CD14-positive monocyte (primary cell): Measurements from ENCODE around the gene SORBS1. TPM values are rescaled to one million over a fixed set of nuclear protein-coding genes. Genes with fewer than 3 reads are reported as not detected.

Experiments used
- DNase-seq, 3 donors: peaks; one replicate each; pipeline ENCODE4 v3.0.0-alpha.2; 2011 to 2022
- H2AFZ ChIP-seq: 2 replicates; pipeline ENCODE4 v1.6.0; 2012; ENCODE audit warnings: mild to moderate bottlenecking, low read depth, low read length, inconsistent platforms; ENCODE audit not compliant: insufficient read depth, poor library complexity, severe bottlenecking
- H3K27ac ChIP-seq, 2 donors: 1 replicate in 1 of 2; 2 replicates in 1 of 2; pipeline ENCODE4 v1.5.1; 2012 to 2013; ENCODE audit warnings: low read length in 2 of 2, control low read depth in 1 of 2, inconsistent platforms in 1 of 2, low read depth in 1 of 2, mild to moderate bottlenecking in 1 of 2
- H3K27me3 ChIP-seq, 2 donors: one replicate each; pipeline versions ENCODE4 v1.6.0 to v1.6.1; 2011 to 2013; ENCODE audit warnings: low read length in 2 of 2; ENCODE audit not compliant: control insufficient read depth in 2 of 2, insufficient read depth in 2 of 2
- H3K36me3 ChIP-seq, 2 donors: replicated peaks in 1 of 2; 1 replicate in 1 of 2; 2 replicates in 1 of 2; pipeline versions ENCODE4 v1.5.1 to v1.6.1; 2012 to 2013; ENCODE audit warnings: low read length in 2 of 2, control low read depth in 1 of 2, inconsistent platforms in 1 of 2, mild to moderate bottlenecking in 1 of 2; ENCODE audit not compliant: insufficient read depth in 2 of 2, control insufficient read depth in 1 of 2
- H3K4me1 ChIP-seq, 2 donors: 1 replicate in 1 of 2; 2 replicates in 1 of 2; pipeline versions ENCODE4 v1.5.1 to v1.6.1; 2012 to 2013; ENCODE audit warnings: low read length in 2 of 2, control low read depth in 1 of 2, inconsistent platforms in 1 of 2, mild to moderate bottlenecking in 1 of 2, moderate library complexity in 1 of 2; ENCODE audit not compliant: insufficient read depth in 2 of 2, control insufficient read depth in 1 of 2
- H3K4me2 ChIP-seq: replicated peaks from 2 replicates; pipeline ENCODE3; 2012; ENCODE audit warnings: low read length, moderate library complexity, mild to moderate bottlenecking; ENCODE audit not compliant: poor library complexity, severe bottlenecking; ENCODE audit errors: extremely low read depth
- H3K4me3 ChIP-seq, 3 experiments: fragments of 200-600 bp in 1 of 3; sonication (generic) in 1 of 3; replicated peaks in 1 of 3; 1 replicate in 2 of 3; 2 replicates in 1 of 3; pipeline ENCODE4 v1.5.1; 2011 to 2013; ENCODE audit warnings: low read length in 3 of 3, mild to moderate bottlenecking in 3 of 3, control low read depth in 2 of 3, low read depth in 2 of 3, inconsistent platforms in 1 of 3, moderate library complexity in 1 of 3
- H3K79me2 ChIP-seq: 2 replicates; pipeline ENCODE4 v1.6.0; 2012; ENCODE audit warnings: mild to moderate bottlenecking, control low read depth, inconsistent platforms, low read length, moderate library complexity; ENCODE audit not compliant: insufficient read depth
- H3K9ac ChIP-seq: 2 replicates; pipeline ENCODE4 v1.6.0; 2017; ENCODE audit warnings: low read length, mild to moderate bottlenecking; ENCODE audit not compliant: insufficient read depth, poor library complexity, severe bottlenecking
- H3K9me3 ChIP-seq, 2 donors: replicated peaks in 1 of 2; 1 replicate in 1 of 2; 2 replicates in 1 of 2; pipeline versions ENCODE4 v1.5.1 to v1.6.1; 2012 to 2013; ENCODE audit warnings: low read length in 2 of 2, control low read depth in 1 of 2; ENCODE audit not compliant: control insufficient read depth in 1 of 2, insufficient read depth in 1 of 2
- H4K20me1 ChIP-seq: 2 replicates; pipeline ENCODE4 v1.6.0; 2012; ENCODE audit warnings: mild to moderate bottlenecking, low read length, control low read depth, moderate library complexity; ENCODE audit not compliant: insufficient read depth
- H3K27ac Mint-ChIP-seq, 7 donors: one replicate each; pipeline ENCODE4 v1.8.0; 2020; ENCODE audit warnings: mild to moderate bottlenecking in 7 of 7, mixed read lengths in 7 of 7, moderate library complexity in 6 of 7, inconsistent platforms in 2 of 7
- H3K27me3 Mint-ChIP-seq, 3 donors: one replicate each; pipeline ENCODE4 v1.8.0; 2021 to 2022; ENCODE audit warnings: low read depth in 3 of 3, mild to moderate bottlenecking in 3 of 3, mixed read lengths in 3 of 3, moderate library complexity in 3 of 3, inconsistent platforms in 1 of 3
- H3K36me3 Mint-ChIP-seq, 2 donors: one replicate each; pipeline ENCODE4 v1.8.0; 2020; ENCODE audit warnings: mixed read lengths in 2 of 2, inconsistent platforms in 1 of 2, mild to moderate bottlenecking in 1 of 2
- H3K4me1 Mint-ChIP-seq: one replicate; pipeline ENCODE4 v1.8.0; 2020; ENCODE audit warnings: mild to moderate bottlenecking, mixed read lengths
- H3K4me3 Mint-ChIP-seq, 2 donors: one replicate each; pipeline ENCODE4 v1.8.0; 2020; ENCODE audit warnings: mild to moderate bottlenecking in 2 of 2, mixed read lengths in 2 of 2, moderate library complexity in 1 of 2
- H3K9me3 Mint-ChIP-seq, 7 donors: one replicate each; pipeline ENCODE4 v1.8.0; 2020 to 2022; ENCODE audit warnings: mixed read lengths in 7 of 7, mild to moderate bottlenecking in 6 of 7, moderate library complexity in 6 of 7, inconsistent platforms in 2 of 7
- CTCF ChIP-seq: fragments of 200-600 bp; IDR thresholded peaks from one replicate; pipeline ENCODE4 v1.8.0; 2022; ENCODE audit warnings: antibody characterized with exemption, mild to moderate bottlenecking
- WGBS: methylation state at CpG from one replicate; pipeline ENCODE4 v1.1.5; 2013; ENCODE audit warnings: missing lambda C conversion rate; ENCODE audit not compliant: insufficient coverage; 5-methylcytosine and 5-hydroxymethylcytosine counted together
- intact Hi-C, 2 donors: fragments of 100-400 bp; cut with micrococcal nuclease; formaldehyde crosslinking; loops; one replicate each; pipeline versions ENCODE4 v1.15.0 to v1.15.1; 2023
- polyA plus RNA-seq, 3 donors: library from polyadenylated mRNA; depleted of rRNA in 1 of 3; unstranded in 2 of 3; stranded (reverse) in 1 of 3; fragments of 300-500 nt in 2 of 3; fragments of >200 nt in 1 of 3; fragmentation: Illumina TruSeq in 2 of 3; gene quantifications; 1 replicate in 2 of 3; 2 replicates in 1 of 3; pipeline ENCODE4 v1.2.3, GENCODE V29; 2012 to 2021

The SORBS1 gene
- polyA plus RNA-seq, 3 donors, result 0.08 to 0.15 TPM; not detected in 1

GRCh38 chr10:95278061-95278988, 282.8 kb downstream of the SORBS1 start:
- 93% methylated on average over 5 of the region's 6 CpGs for WGBS
- no peaks in the 10 kb centered on the region for H3K9me3 ChIP-seq
- intact Hi-C loops, result no loop called here
- no peaks in the 10 kb centered on the region for H3K79me2 ChIP-seq
- Mint-ChIP-seq H3K27me3 (peaks cover 0 to 6% (median 0%) of the 10 kb centered on the region in 3 donors), H3K4me3 (no peak overlapping the region), H3K4me1 (no peaks in the 10 kb centered on the region), H3K27ac (no peak overlapping the region), H3K36me3 (no peaks in the 10 kb centered on the region), H3K9me3 (no peaks in the 10 kb centered on the region)
- TF ChIP-seq CTCF, result no peak
- H3K4me2 ChIP-seq, result no peak overlapping the region
- H3K27me3 ChIP-seq, result no peaks in the 10 kb centered on the region
- DNase-seq, result no peak
- no peaks in the 10 kb centered on the region for H3K36me3 ChIP-seq
- H2AFZ ChIP-seq, result no peak overlapping the region
- H4K20me1 ChIP-seq, result no peaks in the 10 kb centered on the region
- no peaks in the 10 kb centered on the region for H3K4me1 ChIP-seq
- no peak overlapping the region for H3K4me3 ChIP-seq
- H3K27ac ChIP-seq, result no peak overlapping the region
- no peak overlapping the region for H3K9ac ChIP-seq

- Mint-ChIP-seq H3K4me3 (no peak overlapping the region), H3K4me1 (no peaks in the 10 kb centered on the region), H3K27ac (no peak overlapping the region), H3K36me3 (no peaks in the 10 kb centered on the region), H3K27me3 (peaks cover 0 to 6% (median 0%) of the 10 kb centered on the region in 3 donors), H3K9me3 (no peaks in the 10 kb centered on the region)
- Histone ChIP-seq H3K9ac (no peak overlapping the region), H3K27ac (no peak overlapping the region), H3K4me3 (no peak overlapping the region), H3K27me3 (no peaks in the 10 kb centered on the region), H3K4me1 (no peaks in the 10 kb centered on the region), H3K9me3 (no peaks in the 10 kb centered on the region), H2AFZ (no peak overlapping the region), H3K79me2 (no peaks in the 10 kb centered on the region), H3K36me3 (no peaks in the 10 kb centered on the region), H4K20me1 (no peaks in the 10 kb centered on the region), H3K4me2 (no peak overlapping the region)
- intact Hi-C loops, result no loop called here
- WGBS, result no CpG with 5 or more reads among the region's 3 CpGs
- no peak for DNase-seq
- TF ChIP-seq CTCF, result no peak
These were observed 283.6 kb downstream of the SORBS1 start for GRCh38 chr10:95277614-95278013.
